ENCODE results near the gene HOXC5.
A peak's percentile ranks its signal among the peaks of the same experiment; 100 is the strongest.

The HOXC5 gene

DNA sequence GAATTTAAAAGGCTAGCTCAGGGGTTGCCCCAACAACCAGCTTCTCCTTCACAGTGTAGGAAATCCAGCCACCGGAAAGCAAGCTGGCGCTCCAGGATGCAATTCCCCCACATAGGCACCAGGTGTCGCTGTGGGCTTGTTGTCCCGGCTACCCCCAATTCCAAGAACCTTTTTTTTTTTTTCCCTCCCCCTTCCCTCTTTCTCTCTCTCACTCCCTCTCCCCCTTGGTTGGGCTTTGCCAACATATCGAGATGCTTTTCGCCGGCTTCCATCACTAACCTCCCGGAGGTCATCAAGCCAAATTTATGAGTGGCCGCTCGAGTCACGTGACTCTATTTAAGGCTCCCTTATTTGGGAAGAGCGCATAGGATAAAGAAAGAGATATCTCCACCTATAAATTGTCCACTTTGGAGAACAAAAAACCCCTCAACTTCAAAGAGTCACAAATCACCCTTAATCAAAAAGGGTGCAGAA lies at the start of gene HOXC5:
TSS of gene HOXC5 (plus strand) at position 424 of the 474 bp plus-strand sequence. CDS start 73 bp downstream, outside the sequence.
- H3K27ac ChIP-seq: no peak within 1 kb of the TSS
- DNase-seq (ENCODE audit: low read depth, low spot score): no peak

GRCh38 chr12:53983568-53983949 lies 49.3 kb upstream of the HOXC5 start:
- no peak for DNase-seq (ENCODE audit: low read depth, low spot score)
- no peak overlapping the region for H3K27ac ChIP-seq

- no peak overlapping the region for H3K27ac ChIP-seq
- DNase-seq (ENCODE audit: low read depth, low spot score): no peak
These were observed 48.8 kb upstream of the HOXC5 start for GRCh38 chr12:53983950-53984572.

DNA sequence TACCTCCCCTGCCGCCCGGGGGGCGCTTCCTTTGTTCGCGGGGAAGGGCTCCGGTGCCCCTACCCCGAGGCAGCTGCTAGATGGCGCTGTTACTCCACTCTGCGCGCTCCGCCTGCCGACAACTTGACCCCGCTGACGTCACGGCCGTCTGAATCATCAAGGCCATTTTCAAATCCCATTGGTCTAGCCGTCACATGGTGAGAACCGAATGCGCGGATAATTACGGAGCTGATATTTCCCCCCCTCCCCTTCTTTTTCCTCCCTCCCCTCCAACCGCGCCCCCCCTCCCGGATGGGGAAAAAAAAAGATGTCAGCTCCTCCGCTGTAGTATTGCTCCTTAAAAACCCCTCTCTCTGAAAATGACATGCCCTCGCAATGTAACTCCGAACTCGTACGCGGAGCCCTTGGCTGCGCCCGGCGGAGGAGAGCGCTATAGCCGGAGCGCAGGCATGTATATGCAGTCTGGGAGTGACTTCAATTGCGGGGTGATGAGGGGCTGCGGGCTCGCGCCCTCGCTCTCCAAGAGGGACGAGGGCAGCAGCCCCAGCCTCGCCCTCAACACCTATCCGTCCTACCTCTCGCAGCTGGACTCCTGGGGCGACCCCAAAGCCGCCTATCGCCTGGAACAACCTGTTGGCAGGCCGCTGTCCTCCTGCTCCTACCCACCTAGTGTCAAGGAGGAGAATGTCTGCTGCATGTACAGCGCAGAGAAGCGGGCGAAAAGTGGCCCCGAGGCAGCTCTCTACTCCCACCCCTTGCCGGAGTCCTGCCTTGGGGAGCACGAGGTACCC lies 47.8 kb upstream of the HOXC5 start, which contains the start of gene HOXC10:
TSS of gene HOXC10 (plus strand) at position 246 of the 791 bp plus-strand sequence. CDS start at position 360, 114 bp downstream.
- peak; percentile 33 for DNase-seq (ENCODE audit: low read depth, low spot score)
- no peak within 1 kb of the TSS for H3K27ac ChIP-seq

DNA sequence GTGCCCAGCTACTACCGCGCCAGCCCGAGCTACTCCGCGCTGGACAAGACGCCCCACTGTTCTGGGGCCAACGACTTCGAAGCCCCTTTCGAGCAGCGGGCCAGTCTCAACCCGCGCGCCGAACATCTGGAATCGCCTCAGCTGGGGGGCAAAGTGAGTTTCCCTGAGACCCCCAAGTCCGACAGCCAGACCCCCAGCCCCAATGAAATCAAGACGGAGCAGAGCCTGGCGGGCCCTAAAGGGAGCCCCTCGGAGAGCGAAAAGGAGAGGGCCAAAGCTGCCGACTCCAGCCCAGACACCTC lies 47.2 kb upstream of the HOXC5 start:
- no peak for DNase-seq (ENCODE audit: low read depth, low spot score)
- no peak overlapping the region for H3K27ac ChIP-seq

- no peak overlapping the region for H3K27ac ChIP-seq
- DNase-seq (ENCODE audit: low read depth, low spot score): no peak
These were observed 46.7 kb upstream of the HOXC5 start for GRCh38 chr12:53985994-53986685.

GRCh38 chr12:53986686-53987483 lies 46.0 kb upstream of the HOXC5 start:
- no peak overlapping the region for H3K27ac ChIP-seq
- no peak for DNase-seq (ENCODE audit: low read depth, low spot score)

DNA sequence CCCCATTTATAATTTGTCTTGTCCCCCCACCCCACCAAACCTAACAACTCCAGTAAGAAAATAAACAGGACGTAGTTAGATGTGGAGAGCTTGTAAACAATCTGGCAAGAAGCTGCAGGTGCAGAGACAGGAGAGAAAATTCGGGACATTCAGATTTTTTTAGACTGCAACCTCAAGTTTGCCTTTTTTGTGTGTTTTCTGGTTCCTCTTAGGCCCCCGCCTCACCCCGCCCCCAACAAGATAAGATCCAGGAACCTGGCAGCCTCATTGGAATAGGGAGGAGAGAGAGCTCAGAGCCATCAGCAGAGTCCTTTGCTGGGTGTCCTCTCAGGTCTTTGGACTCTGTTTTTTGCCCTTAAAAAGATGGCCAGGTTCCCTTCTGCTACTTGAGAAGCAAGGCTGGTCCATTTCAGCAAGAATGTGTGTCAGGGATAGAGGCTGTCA lies 45.0 kb upstream of the HOXC5 start:
- no peak overlapping the region for H3K27ac ChIP-seq
- DNase-seq (ENCODE audit: low read depth, low spot score): no peak

GRCh38 chr12:53988541-53989226 lies 44.2 kb upstream of the HOXC5 start:
- DNase-seq (ENCODE audit: low read depth, low spot score): no peak
- no peak overlapping the region for H3K27ac ChIP-seq

DNA sequence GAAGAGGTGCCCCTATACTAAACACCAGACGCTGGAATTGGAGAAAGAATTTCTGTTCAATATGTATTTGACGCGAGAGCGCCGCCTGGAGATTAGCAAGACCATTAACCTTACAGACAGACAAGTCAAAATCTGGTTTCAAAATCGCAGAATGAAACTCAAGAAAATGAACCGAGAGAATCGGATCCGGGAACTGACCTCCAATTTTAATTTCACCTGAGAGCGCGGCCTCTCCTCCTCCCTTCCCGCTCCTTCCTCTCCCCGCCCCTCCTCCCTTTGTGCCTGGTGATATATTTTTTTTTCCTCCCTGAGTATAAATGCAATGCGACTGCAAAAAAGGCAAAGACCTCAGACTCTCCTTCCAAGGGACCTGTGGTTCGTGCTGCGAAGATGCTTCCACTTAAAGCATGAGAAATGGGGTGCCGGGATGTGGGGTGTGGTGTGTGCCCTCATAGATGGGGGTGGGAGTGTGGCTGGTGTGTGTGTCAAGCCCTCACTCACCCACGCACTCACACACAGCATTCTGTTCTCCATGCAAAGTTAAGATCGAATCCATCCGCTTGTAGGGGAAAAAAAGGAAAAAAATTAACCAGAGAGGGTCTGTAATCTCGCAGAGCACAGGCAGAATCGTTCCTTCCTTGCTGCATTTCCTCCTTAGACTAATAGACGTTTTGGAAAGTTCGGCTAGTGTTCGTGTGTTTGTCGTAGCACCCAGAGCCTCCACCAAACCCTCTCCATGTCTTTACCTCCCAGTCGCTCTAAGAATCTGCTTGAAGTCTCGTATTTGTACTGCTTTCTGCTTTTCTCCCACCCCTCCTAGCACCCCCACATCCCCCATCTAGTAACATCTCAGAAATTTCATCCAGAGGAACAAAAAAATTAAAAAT lies 43.4 kb upstream of the HOXC5 start:
- DNase-seq (ENCODE audit: low read depth, low spot score): no peak
- no peak overlapping the region for H3K27ac ChIP-seq

DNA sequence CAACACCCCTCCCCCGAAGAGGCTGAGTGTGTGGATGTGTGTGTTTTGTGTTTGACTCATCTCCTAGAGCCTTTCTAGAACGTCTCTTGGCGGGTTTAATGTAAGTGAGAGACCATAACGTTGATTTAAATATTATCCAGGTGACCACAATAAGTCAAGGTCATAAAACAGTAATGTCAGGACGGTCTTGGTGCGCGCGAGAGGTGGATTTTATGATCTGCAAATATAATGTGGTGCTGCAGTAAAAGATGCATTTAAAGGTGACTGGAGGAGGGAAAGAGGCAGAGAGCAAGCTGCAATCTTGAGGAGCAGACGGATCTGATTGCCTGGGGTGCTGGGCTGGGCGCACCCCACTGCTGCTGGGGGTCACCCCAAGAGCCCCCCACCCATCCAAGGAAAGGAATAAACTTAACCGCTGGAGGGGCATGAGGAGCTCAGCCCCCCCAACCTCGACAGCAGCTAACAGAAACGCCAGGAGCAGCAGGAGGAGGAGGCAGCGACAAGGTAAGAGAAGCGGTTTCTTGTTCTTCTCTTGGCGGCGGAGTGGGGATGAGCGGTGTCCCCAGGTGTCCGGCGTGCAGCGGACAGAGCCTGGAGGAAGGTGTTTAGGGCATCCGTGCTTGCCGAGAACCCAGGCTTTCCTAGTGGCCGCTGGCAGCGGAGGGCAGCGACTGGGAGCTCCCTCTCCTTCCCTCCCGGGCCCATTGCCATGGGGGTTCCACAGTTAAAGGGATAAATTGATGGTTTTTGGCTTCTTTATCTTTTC lies 42.4 kb upstream of the HOXC5 start:
- H3K27ac ChIP-seq: no peak overlapping the region
- no peak for DNase-seq (ENCODE audit: low read depth, low spot score)

GRCh38 chr12:53991077-53991460 lies 41.8 kb upstream of the HOXC5 start:
- DNase-seq (ENCODE audit: low read depth, low spot score): no peak
- H3K27ac ChIP-seq: no peak overlapping the region

- no peak overlapping the region for H3K27ac ChIP-seq
- no peak for DNase-seq (ENCODE audit: low read depth, low spot score)
These were observed 40.4 kb upstream of the HOXC5 start for GRCh38 chr12:53992377-53992889.

GRCh38 chr12:53993162-53994008 lies 39.5 kb upstream of the HOXC5 start:
- DNase-seq (ENCODE audit: low read depth, low spot score): no peak

GRCh38 chr12:53994009-53994263 lies 38.9 kb upstream of the HOXC5 start:
- DNase-seq (ENCODE audit: low read depth, low spot score): no peak
- no peak overlapping the region for H3K27ac ChIP-seq

More at GRCh38 chr12:53993162-53994008, 39.5 kb upstream of the HOXC5 start:
- H3K27ac ChIP-seq: no peak overlapping the region

GRCh38 chr12:53994264-53995001 lies 38.4 kb upstream of the HOXC5 start:
- DNase-seq (ENCODE audit: low read depth, low spot score): no peak
- no peak overlapping the region for H3K27ac ChIP-seq

GRCh38 chr12:53995002-53995377 lies 37.9 kb upstream of the HOXC5 start:
- DNase-seq (ENCODE audit: low read depth, low spot score): no peak
- H3K27ac ChIP-seq: no peak overlapping the region
